Measurements from ENCODE around the gene GRAP2.

- TF ChIP-seq CTCF (IDR thresholded peaks at IDR 0.05) (no peak), POLR2A (IDR thresholded peaks at IDR 0.05) (no peak)
Observed at GRCh38 chr22:39913321-39913720, 12.4 kb downstream of the GRAP2 start.
